GF-D8 (cell line): ENCODE results near the gene SULT1C2.
"Not testable (repeated sequence)": the region's sequence is repeated elsewhere in the genome, so short reads cannot be mapped to it uniquely, and the experiment has no call there.

Experiments used
- DNase-seq: peaks from one replicate; lab custom pipeline; 2025; lab: John Stamatoyannopoulos, UW

SULT1C2 gene

DNA sequence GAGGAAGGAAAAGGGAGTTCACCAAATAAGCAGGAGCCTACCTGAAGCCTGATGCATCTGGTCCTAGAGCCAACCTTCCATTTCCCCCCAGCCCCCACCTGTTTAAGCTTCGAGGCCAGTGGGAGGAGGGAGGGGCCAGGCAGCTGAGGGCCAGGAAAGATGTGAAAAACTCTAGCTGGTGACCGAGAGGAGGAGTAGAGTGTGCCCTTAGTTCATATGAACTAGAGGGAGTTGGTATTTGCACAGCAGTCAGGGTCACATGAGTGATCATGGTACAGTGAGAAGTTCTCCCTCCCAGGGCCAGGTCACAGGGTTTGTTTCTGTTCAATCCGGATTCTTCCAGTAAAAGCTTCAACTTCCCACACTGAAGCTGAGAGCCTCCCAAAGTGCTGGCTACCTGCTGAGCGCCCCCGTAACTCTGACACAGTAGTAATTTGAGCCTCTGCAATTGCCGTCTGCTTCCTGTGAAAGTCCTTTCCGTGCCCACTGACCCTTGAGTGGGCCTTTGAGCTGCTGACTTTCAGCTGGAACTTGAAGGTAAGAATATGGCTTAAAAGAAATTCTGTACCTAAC is at the start of gene SULT1C2:
Gene SULT1C2, plus strand, starts transcription at position 362 of the 573 bp plus-strand sequence. CDS start 4,773 bp downstream, outside the sequence.
- no peak for DNase-seq

DNA sequence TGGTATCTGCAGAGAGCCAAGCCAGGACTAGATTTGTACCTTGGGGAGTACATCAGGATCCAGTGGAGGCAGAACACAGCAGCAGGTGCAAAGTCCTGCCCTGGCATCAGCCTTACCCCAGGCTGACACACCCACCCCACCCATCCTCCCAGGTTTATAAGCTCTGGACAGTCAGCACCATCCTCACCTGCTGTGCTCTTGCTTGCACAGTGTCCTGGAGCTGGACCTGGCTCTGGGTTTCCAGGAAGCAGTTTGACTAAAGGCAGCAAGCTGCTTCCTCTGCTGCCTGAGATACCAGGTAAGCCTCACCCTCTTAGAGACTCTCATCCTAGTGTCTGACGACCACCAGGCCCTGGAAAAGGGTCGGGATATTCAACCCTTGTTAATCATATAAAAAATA is 48.9 kb upstream of the SULT1C2 start, which contains the start of gene SULT1C3:
Gene SULT1C3, plus strand, starts transcription at position 183 of the 400 bp plus-strand sequence. CDS start 7,227 bp downstream, outside the sequence.
- no peak for DNase-seq

DNA sequence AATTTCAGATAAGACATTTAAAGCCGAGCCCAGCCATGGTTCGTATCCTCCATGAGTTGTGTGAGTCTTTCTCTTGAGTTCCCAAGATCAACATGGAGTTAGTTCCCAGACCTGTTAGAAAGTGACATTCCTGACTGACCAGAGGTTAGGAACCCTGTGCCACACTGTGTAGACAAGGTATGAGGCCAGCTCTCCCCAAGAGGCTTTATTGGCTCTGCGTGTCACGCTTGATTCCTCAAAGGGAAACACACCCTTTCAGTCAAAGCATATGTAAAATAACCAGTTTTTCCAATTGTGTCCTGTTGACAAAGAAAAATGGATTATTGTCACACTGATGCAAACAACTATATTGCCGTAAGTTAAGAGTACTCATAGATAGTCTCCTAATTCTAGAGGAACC is 47.7 kb upstream of the SULT1C2 start:
- DNase-seq: no peak

- DNase-seq: no peak
These were observed 45.1 kb upstream of the SULT1C2 start for GRCh38 chr2:108243566-108243965.

- DNase-seq: no peak
These were observed 43.9 kb upstream of the SULT1C2 start for GRCh38 chr2:108244667-108245414.

DNA sequence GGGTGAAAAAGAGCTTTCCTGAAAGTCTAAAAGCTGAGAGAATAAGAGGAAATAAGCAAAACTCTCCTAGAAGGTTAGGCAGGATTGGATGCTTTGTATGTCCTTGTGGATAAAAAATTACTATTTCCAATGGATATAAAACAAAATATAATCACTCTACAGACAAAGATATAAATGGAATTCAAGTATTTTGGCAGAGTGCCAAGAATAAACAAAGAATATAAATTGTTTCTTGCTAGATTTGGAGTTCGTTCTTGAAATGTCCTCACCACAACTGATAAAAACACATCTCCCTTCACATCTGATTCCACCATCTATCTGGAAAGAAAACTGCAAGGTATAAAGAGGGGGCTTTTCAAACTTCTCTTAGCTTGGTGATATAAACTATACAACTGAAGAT is 35.6 kb upstream of the SULT1C2 start:
- DNase-seq: no peak

GRCh38 chr2:108257757-108258331 is 30.9 kb upstream of the SULT1C2 start:
- DNase-seq: no peak

DNA sequence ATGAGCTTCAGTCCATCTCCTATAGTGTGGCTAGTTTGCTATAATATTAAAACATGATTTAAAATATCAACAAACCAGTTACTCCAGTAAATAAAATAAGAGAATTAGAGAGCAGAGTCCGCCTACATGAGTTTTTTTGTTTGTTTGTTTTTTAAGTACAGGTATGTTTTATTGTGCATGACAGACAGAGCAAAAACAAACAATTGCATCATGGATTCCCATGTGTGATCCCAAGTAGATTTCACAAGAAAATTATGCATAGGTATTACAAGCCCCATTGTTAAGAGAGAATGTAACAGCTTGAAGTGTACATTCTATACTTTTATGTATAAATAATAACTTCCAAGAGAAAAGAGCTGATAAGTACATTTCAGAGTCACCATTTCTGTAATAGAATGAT is 27.9 kb upstream of the SULT1C2 start:
- DNase-seq: no peak

GRCh38 chr2:108262036-108262435 is 26.7 kb upstream of the SULT1C2 start:
- no peak for DNase-seq

- DNase-seq: no peak
These were observed 25.3 kb upstream of the SULT1C2 start for GRCh38 chr2:108263401-108263800.

DNA sequence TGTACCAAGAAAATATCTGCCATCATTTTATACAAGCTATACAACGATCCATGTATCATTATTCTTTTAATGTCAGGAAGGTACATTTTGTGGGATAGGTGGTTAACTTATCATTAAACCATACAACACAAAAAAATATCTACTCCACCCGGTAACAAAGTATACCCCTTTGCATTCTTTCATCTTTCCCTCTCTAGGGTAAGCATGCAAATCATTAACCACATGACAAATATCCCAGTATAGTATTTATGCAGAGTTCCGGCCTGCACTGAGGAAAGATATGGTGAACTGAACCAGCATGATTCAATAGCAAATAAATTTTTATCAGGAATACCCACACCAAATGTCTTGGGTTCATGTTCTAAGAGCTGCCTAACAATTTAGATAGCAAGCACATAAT is 22.5 kb upstream of the SULT1C2 start:
- no peak for DNase-seq

- no peak for DNase-seq
These were observed 21.6 kb upstream of the SULT1C2 start for GRCh38 chr2:108267101-108267500.

- DNase-seq: no peak
These were observed 20.7 kb upstream of the SULT1C2 start for GRCh38 chr2:108268001-108268400.

DNA sequence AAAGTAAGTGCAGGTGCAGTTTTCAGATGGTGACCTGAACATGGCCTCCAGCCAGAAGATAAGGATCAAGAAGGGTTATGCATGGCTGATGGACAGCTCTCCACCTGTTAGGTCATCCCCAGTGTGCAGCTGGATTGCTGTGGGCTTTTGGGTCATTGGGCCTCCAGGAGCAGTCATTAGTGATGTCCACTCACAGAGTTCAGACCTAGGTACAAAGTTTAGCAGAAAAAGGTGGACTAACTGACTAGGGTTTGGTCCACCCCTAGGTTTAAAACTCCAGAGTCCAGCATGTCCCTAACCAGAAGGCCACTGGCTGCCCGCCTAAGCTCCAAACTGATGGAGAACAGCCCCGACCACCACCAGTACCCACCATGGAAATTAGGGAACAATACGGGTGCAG is 18.3 kb upstream of the SULT1C2 start:
- no peak for DNase-seq

DNA sequence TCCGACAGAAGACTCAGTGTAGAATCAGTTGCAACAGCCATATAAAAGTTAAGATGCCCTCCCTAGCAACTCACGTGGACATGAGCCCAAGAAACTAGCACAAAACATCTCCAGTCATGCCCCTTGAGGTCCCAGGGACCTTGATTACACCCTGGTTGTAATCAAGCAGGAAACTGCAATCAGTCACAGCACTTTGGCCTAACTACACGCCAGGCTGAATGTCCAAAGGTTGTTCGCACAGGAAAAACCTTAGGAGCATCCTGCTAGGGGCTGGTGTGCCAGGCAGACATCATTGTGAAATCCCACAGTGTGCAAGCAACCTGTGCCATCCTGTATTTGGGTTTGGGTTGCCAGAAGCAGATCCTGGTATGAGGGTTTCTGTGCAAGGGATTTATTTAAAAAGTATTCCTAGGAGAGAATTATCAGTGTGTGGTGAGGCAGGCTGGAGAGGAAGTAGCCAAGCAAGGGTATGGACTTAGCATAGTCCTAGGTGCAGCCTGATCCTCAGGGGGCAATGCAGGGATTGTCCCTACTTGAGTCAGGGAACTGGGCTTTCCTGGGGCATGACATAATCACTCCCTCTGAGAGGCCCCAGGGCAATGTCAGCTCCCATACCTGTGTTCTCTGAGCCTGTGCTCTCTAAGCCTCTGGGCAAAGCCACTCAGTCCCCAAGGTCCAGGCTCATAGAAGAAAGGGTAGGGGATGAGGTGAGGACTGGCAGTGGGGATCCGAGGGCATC is 17.8 kb upstream of the SULT1C2 start:
- DNase-seq: no peak

GRCh38 chr2:108271691-108272253 is 16.9 kb upstream of the SULT1C2 start:
- DNase-seq: no peak

DNA sequence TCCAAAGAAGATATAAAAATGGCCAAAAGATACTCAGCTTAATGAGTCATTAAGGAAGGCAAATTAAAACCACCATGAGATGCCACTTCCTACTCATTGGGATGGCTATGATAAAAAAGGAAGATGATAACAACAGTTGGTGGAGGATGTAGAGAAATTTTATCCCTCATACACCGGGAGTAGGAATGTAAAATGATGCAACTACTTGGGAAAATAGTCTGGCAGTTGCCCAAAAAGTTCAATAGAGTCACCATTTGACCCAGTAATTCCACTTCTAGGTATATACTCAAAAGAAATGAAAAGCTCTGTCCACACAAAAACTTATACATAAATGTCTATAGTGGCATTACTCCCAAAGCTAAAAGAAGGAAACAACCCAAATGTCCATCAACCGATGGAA is 10.1 kb upstream of the SULT1C2 start:
- no peak for DNase-seq

DNA sequence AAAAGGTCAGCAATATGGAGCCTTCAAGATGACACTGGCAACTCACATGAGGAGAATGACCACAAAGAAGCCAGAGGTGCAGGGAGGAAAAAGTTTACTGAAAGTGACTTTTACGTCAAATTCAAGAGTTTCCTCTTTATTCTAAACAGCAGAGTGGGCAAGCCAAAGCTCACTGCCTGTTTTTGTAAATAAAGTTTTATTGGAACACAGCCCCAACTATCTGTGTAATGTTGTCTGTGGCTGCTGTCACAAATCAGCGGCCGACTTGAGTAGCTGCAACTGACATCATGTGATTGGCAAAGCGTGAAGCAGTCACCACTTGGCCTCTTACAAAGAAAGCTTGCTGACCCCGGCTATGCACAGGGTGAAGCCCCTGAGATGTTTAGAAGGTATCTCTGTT is 9.2 kb upstream of the SULT1C2 start:
- DNase-seq: no peak

GRCh38 chr2:108280466-108280865 is 8.2 kb upstream of the SULT1C2 start:
- no peak for DNase-seq

GRCh38 chr2:108284566-108284965 is 4.1 kb upstream of the SULT1C2 start:
- DNase-seq: not testable (repeated sequence)

- no peak for DNase-seq
These were observed 3.1 kb upstream of the SULT1C2 start for GRCh38 chr2:108285616-108286015.

DNA sequence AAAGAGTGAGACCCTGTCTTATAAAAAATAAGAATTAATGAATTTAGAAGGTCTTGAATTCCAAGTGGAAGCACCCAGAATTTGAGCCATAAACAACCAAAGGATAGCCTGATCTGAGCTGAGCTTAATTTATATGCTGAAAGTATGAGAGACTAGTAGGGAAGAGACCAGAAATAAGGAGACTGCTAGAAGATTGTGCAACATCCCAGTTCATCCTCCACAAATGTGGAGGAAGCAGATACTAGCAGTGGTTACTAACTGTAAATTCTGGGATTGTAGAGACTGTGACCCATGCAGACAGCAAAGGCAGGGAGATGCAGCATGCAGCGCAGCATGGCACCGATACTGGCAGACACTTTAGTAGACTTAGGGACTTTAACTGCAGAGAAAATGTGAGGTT is 1.5 kb upstream of the SULT1C2 start:
- no peak for DNase-seq
